K562 (cell line): ENCODE results near the gene CDC45. TPM values are rescaled to one million over a fixed set of nuclear protein-coding genes. Genes with fewer than 3 reads are reported as not detected.

Experiments
- ETV1 ChIP-seq: fragments of 450-650 bp; conservative IDR thresholded peaks from 2 replicates; pipeline ENCODE4 v1.6.1; 2016; ENCODE audit warnings: missing genetic modification characterization, control low read depth, low read depth, missing compliant biosample characterization
- MCM5 ChIP-seq: fragments of 450-650 bp; IDR thresholded peaks from 2 replicates; pipeline ENCODE4 v1.6.1; 2016; ENCODE audit warnings: low read depth
- MEIS2 ChIP-seq: fragments of 450-650 bp; IDR thresholded peaks from 2 replicates; pipeline ENCODE4 v1.6.1; 2014; ENCODE audit warnings: mild to moderate bottlenecking; ENCODE audit not compliant: partially characterized antibody
- RCOR1 ChIP-seq, 2 experiments: IDR thresholded peaks; 2 replicates each; pipeline ENCODE4 v1.6.1; 2012; ENCODE audit warnings: low read depth in 2 of 2, low read length in 2 of 2, borderline replicate concordance in 1 of 2, improper control_type of control experiment in 1 of 2
- RFX5 ChIP-seq: IDR thresholded peaks from 2 replicates; pipeline ENCODE4 v1.6.1; 2011; ENCODE audit warnings: low read depth, mild to moderate bottlenecking, improper control_type of control experiment, low read length
- SMAD4 ChIP-seq: fragments of 250-450 bp; sonication (Bioruptor Pico); conservative IDR thresholded peaks from 2 replicates; pipeline ENCODE4 v1.8.0; 2021; ENCODE audit warnings: inconsistent platforms, mild to moderate bottlenecking, moderate library complexity
- STAT5A ChIP-seq: IDR thresholded peaks from 2 replicates; pipeline ENCODE4 v1.6.1; 2012; ENCODE audit warnings: low read length, inconsistent platforms, borderline replicate concordance
- ZMIZ1 ChIP-seq, 2 experiments: fragments of 150-350 bp in 1 of 2; IDR thresholded peaks; 2 replicates each; pipeline ENCODE4 v1.6.1; 2012 to 2016; ENCODE audit warnings: low read depth in 2 of 2, low read length in 2 of 2, mild to moderate bottlenecking in 1 of 2, moderate library complexity in 1 of 2
- ZNF184 ChIP-seq: sonication (generic); formaldehyde crosslinking; IDR thresholded peaks from 2 replicates; pipeline ENCODE4 v1.5.0; 2020; ENCODE audit warnings: missing genetic modification reagents
- ZNF695 ChIP-seq: fragments of 450-650 bp; formaldehyde crosslinking; IDR thresholded peaks from 2 replicates; pipeline ENCODE4 v1.4.0; 2020; ENCODE audit warnings: mild to moderate bottlenecking, moderate library complexity
- ZSCAN32 ChIP-seq: fragments of 450-650 bp; formaldehyde crosslinking; IDR thresholded peaks from 2 replicates; pipeline ENCODE4 v1.4.0; 2020; ENCODE audit warnings: mild to moderate bottlenecking, moderate library complexity
- polyA plus RNA-seq, 8 experiments: library from polyadenylated mRNA; depleted of rRNA in 4 of 8; stranded (reverse) in 5 of 8; unstranded in 3 of 8; fragments of >200 nt; fragmentation: Nextera tagmentation in 2 of 8; fragmentation: Illumina TruSeq in 1 of 8; extraction: Ambion mirVana in 2 of 8; extraction: Trizol in 1 of 8; gene quantifications; 2 replicates each; pipeline versions ENCODE4 v1.2.1 to v1.2.3, GENCODE V29; 2011 to 2014; ENCODE audit warnings: inconsistent platforms in 1 of 8, missing spikeins in 1 of 8
- total RNA-seq, 7 experiments: library from RNA; depleted of rRNA in 6 of 7; stranded (reverse); fragments of >200 nt in 6 of 7; fragmentation: Illumina TruSeq in 2 of 7; extraction: Trizol in 2 of 7; gene quantifications; 2 replicates each; pipeline versions ENCODE4 v1.2.1 to v1.2.3, GENCODE V29; 2011 to 2021; ENCODE audit warnings: low replicate concordance in 1 of 7
- TF ChIP-seq, protein P1 (sequence below): fragments of 450-650 bp; conservative IDR thresholded peaks from 2 replicates; pipeline ENCODE4 v1.6.1; 2016; ENCODE audit warnings: missing genetic modification characterization, low read depth, mild to moderate bottlenecking, missing compliant biosample characterization, moderate library complexity
- TF ChIP-seq, protein P2 (sequence below): fragments of 450-650 bp; IDR thresholded peaks from 2 replicates; pipeline ENCODE4 v1.6.1; 2016; ENCODE audit warnings: low read depth

Gene CDC45
- total and polyA plus RNA-seq, 9 of the 15 experiments (the other 6 are each of a cell fraction or from before 2014, with no cell fraction given), result 251 to 580 (median 410) TPM

- TF ChIP-seq, protein P1, sequence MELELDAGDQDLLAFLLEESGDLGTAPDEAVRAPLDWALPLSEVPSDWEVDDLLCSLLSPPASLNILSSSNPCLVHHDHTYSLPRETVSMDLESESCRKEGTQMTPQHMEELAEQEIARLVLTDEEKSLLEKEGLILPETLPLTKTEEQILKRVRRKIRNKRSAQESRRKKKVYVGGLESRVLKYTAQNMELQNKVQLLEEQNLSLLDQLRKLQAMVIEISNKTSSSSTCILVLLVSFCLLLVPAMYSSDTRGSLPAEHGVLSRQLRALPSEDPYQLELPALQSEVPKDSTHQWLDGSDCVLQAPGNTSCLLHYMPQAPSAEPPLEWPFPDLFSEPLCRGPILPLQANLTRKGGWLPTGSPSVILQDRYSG (tag), result no peak
- TF ChIP-seq RCOR1 (IDR thresholded peaks at IDR 0.05; ENCODE audit: borderline replicate concordance in 1 of 2, low read depth in 2 of 2, low read length in 2 of 2) (peak in 1 of 2 experiments; percentile 92; a peak in 2 of 4 replicates), RFX5 (0 out of 2 replicates have a peak, but pooled peaks have one; percentile 15), STAT5A (no peak), ZSCAN32 (CRISPR knock-in tag) (peak; percentile 66), MCM5 (no peak), ZNF184 (CRISPR knock-in tag) (no peak), MEIS2 (no peak), SMAD4 (CRISPR knock-in tag) (peak; percentile 77), ZMIZ1 (IDR thresholded peaks at IDR 0.05; ENCODE audit: low read depth in 2 of 2, low read length in 2 of 2) (peak in 1 of 2 experiments; percentile 79; a peak in 1 of 4 replicates), ZNF695 (CRISPR knock-in tag) (0 out of 2 replicates have a peak, but pooled peaks have one; percentile 4), ETV1 (tag) (peak; percentile 63)
- TF ChIP-seq, protein P2, sequence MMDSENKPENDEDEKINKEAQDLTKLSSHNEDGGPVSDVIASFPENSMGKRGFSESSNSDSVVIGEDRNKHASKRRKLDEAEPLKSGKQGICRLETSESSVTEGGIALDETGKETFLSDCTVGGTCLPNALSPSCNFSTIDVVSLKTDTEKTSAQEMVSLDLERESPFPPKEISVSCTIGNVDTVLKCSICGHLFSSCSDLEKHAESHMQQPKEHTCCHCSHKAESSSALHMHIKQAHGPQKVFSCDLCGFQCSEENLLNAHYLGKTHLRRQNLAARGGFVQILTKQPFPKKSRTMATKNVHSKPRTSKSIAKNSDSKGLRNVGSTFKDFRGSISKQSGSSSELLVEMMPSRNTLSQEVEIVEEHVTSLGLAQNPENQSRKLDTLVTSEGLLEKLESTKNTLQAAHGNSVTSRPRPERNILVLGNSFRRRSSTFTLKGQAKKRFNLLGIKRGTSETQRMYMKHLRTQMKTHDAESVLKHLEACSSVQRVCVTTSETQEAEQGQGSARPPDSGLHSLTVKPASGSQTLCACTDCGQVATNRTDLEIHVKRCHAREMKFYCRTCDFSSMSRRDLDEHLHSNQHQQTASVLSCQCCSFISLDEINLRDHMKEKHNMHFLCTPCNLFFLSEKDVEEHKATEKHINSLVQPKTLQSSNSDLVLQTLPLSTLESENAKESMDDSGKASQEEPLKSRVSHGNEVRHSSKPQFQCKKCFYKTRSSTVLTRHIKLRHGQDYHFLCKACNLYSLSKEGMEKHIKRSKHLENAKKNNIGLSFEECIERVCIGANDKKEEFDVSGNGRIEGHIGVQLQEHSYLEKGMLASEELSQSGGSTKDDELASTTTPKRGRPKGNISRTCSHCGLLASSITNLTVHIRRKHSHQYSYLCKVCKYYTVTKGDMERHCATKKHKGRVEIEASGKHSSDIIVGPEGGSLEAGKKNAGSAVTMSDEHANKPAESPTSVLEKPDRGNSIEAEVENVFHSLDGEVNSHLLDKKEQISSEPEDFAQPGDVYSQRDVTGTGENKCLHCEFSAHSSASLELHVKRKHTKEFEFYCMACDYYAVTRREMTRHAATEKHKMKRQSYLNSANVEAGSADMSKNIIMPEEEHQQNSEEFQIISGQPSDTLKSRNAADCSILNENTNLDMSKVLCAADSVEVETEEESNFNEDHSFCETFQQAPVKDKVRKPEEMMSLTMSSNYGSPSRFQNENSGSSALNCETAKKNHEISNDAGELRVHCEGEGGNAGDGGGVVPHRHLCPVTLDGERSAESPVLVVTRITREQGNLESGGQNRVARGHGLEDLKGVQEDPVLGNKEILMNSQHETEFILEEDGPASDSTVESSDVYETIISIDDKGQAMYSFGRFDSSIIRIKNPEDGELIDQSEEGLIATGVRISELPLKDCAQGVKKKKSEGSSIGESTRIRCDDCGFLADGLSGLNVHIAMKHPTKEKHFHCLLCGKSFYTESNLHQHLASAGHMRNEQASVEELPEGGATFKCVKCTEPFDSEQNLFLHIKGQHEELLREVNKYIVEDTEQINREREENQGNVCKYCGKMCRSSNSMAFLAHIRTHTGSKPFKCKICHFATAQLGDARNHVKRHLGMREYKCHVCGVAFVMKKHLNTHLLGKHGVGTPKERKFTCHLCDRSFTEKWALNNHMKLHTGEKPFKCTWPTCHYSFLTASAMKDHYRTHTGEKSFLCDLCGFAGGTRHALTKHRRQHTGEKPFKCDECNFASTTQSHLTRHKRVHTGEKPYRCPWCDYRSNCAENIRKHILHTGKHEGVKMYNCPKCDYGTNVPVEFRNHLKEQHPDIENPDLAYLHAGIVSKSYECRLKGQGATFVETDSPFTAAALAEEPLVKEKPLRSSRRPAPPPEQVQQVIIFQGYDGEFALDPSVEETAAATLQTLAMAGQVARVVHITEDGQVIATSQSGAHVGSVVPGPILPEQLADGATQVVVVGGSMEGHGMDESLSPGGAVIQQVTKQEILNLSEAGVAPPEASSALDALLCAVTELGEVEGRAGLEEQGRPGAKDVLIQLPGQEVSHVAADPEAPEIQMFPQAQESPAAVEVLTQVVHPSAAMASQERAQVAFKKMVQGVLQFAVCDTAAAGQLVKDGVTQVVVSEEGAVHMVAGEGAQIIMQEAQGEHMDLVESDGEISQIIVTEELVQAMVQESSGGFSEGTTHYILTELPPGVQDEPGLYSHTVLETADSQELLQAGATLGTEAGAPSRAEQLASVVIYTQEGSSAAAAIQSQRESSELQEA, result no peak
Observed at GRCh38 chr22:19431649-19432132, 48.0 kb upstream of the CDC45 start, which contains the start of gene HIRA (continued).
